ENCODE results near the gene FAM50A.

Gene FAM50A

GRCh38 chrX:154404625-154405192, 39.2 kb upstream of the FAM50A start:
- peak overlapping the region; percentile 49 for H3K27ac Mint-ChIP-seq
- H3K36me3 Mint-ChIP-seq = peaks cover 10% of the 10 kb centered on the region
- H3K4me1 Mint-ChIP-seq = peaks cover 26% of the 10 kb centered on the region
- no peaks in the 10 kb centered on the region for H3K27me3 Mint-ChIP-seq
- H3K4me3 Mint-ChIP-seq = no peak overlapping the region
- no peaks in the 10 kb centered on the region for H3K9me3 Mint-ChIP-seq
- no peak for ATAC-seq

GRCh38 chrX:154408659-154409221, 35.2 kb upstream of the FAM50A start:
- peaks cover 4% of the 10 kb centered on the region for H3K36me3 Mint-ChIP-seq
- no peak for ATAC-seq
- H3K4me3 Mint-ChIP-seq = peak overlapping the region; percentile 80
- H3K27ac Mint-ChIP-seq = peak overlapping the region; percentile 64
- H3K27me3 Mint-ChIP-seq = no peaks in the 10 kb centered on the region
- H3K4me1 Mint-ChIP-seq = peaks cover 27% of the 10 kb centered on the region
- no peaks in the 10 kb centered on the region for H3K9me3 Mint-ChIP-seq

DNA sequence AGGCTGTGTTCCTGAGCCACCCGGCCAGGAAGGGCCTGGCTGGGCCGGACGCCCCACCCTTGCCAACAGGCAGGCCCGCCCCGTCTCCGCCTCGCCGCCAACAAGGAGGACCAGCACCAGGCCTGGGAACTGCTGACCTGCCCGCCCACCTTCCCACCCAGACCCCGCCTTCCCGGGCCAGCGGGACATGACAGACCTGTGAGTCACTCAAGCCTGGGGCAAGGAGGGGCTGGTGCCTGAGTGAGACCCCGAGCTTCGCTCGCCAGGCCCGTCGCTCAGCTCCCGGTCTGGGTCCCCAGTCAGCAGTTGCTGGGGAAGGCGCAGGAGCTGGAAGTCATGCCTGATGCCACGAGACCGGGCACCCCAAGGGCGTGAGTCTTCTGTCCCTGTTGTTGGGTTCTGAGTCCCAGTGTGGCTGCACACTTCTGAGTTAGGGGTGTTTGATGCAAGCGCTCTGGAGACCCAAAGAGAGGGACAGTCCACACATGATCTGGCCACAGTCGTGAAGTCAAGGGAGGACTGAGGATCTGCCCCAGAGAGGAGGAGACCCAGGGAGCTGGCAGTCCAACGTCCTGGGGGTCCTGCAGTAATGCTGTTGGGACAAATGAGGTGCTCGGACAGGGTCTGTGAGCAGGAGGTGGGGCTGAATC, 34.6 kb upstream of the FAM50A start, which contains the start of gene DNASE1L1:
TSS of gene DNASE1L1 (minus strand) at position 33 of the 650 bp plus-strand sequence. CDS start 3,686 bp downstream, outside the sequence.
- H3K9me3 Mint-ChIP-seq = no peaks in the 10 kb centered on the region
- ATAC-seq = peak; percentile 71

GRCh38 chrX:154411981-154412340, 32.0 kb upstream of the FAM50A start:
- Mint-ChIP-seq H3K36me3 (peaks cover 16% of the 10 kb centered on the region), H3K27ac (peak overlapping the region; percentile 89), H3K4me1 (peaks cover 31% of the 10 kb centered on the region), H3K27me3 (no peaks in the 10 kb centered on the region), H3K9me3 (no peaks in the 10 kb centered on the region), H3K4me3 (peak overlapping the region; percentile 95)
- ATAC-seq = peak; percentile 84

More for the DNA sequence above, 34.6 kb upstream of the FAM50A start, which contains the start of gene DNASE1L1:
- Mint-ChIP-seq H3K27ac (peak within 1 kb of the TSS; percentile 64), H3K27me3 (no peaks in the 10 kb centered on the region), H3K4me3 (peak within 1 kb of the TSS; percentile 80), H3K36me3 (peaks cover 4% of the 10 kb centered on the region), H3K4me1 (peaks cover 27% of the 10 kb centered on the region)

DNA sequence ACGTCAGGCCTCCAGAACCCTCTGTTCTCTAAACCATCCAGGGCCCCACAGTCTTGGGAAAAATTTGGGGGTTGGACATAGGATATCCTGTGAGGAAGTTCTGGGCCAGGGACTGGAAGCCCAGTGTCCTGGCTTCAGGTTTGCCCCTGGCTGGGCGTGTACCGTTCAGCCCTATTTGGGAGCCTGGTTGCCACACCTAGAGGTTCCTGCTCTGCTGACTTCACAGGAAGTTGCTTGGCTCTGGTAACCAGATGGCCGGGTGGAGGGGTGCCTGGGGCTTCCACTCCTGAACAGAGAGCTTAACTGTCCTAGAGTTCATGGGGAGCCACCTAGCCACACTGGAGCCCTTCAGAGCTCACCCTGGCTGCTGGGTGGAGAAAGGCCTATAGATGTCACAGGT, 31.5 kb upstream of the FAM50A start:
- no peaks in the 10 kb centered on the region for H3K9me3 Mint-ChIP-seq
- no peaks in the 10 kb centered on the region for H3K27me3 Mint-ChIP-seq
- H3K36me3 Mint-ChIP-seq = peaks cover 16% of the 10 kb centered on the region
- peak overlapping the region; percentile 95 for H3K4me3 Mint-ChIP-seq
- ATAC-seq = peak; percentile 69
- peak overlapping the region; percentile 89 for H3K27ac Mint-ChIP-seq
- H3K4me1 Mint-ChIP-seq = peaks cover 31% of the 10 kb centered on the region

DNA sequence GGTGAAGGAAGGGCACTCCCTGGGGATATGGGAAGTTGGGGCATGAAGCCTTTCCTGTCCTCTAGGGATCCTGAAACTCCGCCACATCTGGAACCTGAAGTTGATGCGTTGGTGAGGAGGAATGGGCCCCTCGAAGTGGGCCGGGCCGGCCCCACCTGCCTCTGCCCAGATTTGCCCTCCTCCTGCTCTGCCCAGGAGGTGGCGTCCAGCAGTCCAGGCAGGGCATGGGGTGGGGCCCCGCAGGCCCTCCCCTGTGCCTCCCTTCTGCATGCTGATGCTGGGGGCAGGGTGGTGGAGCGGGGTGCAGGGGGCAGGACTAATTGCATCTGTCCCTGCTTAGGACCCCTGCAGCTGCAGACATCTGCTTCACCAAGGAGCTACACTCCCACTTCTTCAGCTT, 30.8 kb upstream of the FAM50A start:
- peak overlapping the region; percentile 89 for H3K27ac Mint-ChIP-seq
- H3K4me3 Mint-ChIP-seq = no peak overlapping the region
- H3K27me3 Mint-ChIP-seq = no peaks in the 10 kb centered on the region
- peaks cover 16% of the 10 kb centered on the region for H3K36me3 Mint-ChIP-seq
- no peak for ATAC-seq
- H3K4me1 Mint-ChIP-seq = peaks cover 31% of the 10 kb centered on the region
- no peaks in the 10 kb centered on the region for H3K9me3 Mint-ChIP-seq

GRCh38 chrX:154417157-154417556, 26.8 kb upstream of the FAM50A start:
- ATAC-seq = no peak
- peaks cover 30% of the 10 kb centered on the region for H3K4me1 Mint-ChIP-seq
- H3K4me3 Mint-ChIP-seq = no peak overlapping the region

DNA sequence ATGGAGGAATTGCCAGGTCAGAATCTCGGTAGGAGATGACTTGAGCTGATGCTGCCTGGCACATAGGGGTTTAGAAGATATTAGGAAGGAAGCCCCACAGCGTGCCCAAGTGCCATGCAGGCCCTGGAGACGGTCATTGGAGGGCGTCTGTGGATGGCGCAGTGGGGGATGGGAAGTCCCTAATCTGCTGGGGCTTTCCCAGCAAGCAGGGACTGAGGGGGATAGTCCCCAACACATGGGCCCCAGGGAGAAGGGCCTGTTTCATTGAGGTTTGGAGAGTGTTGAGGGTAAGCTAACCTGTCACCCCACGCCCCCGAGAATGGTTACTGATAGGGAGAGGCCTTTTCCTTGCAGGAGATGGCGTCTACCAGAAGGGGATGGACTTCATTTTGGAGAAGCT, 24.8 kb upstream of the FAM50A start:
- Mint-ChIP-seq H3K4me3 (peak overlapping the region; percentile 10), H3K27ac (peak overlapping the region; percentile 60), H3K27me3 (no peaks in the 10 kb centered on the region), H3K9me3 (no peaks in the 10 kb centered on the region), H3K36me3 (peaks cover 11% of the 10 kb centered on the region), H3K4me1 (peaks cover 21% of the 10 kb centered on the region)
- ATAC-seq = peak; percentile 67

More at GRCh38 chrX:154417157-154417556, 26.8 kb upstream of the FAM50A start:
- Mint-ChIP-seq H3K27me3 (no peaks in the 10 kb centered on the region), H3K27ac (no peak overlapping the region), H3K9me3 (no peaks in the 10 kb centered on the region), H3K36me3 (peaks cover 16% of the 10 kb centered on the region)

GRCh38 chrX:154419688-154420401, 24.1 kb upstream of the FAM50A start:
- no peak for ATAC-seq
- no peaks in the 10 kb centered on the region for H3K27me3 Mint-ChIP-seq
- H3K27ac Mint-ChIP-seq = peak overlapping the region; percentile 60
- H3K36me3 Mint-ChIP-seq = peaks cover 11% of the 10 kb centered on the region
- no peaks in the 10 kb centered on the region for H3K9me3 Mint-ChIP-seq
- H3K4me3 Mint-ChIP-seq = no peak overlapping the region
- H3K4me1 Mint-ChIP-seq = peaks cover 21% of the 10 kb centered on the region

DNA sequence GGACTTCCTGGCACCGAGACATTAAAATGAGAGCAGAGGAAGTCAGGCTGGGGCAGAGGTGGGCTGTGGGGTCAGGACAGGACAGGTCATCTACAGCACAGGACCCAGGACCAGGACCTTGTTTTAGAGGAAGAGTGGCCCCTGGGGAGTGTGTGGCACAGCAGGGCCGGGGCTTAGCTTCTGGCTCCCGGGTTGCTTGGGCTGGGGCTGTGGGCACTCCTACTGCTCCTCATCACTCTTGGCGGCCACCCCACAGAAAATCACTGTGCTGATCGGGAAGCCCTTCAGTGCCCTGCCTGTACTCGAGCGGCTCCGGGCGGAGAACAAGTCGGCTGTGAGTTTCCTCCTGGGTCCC, 23.6 kb upstream of the FAM50A start:
- Mint-ChIP-seq H3K4me3 (no peak overlapping the region), H3K27me3 (no peaks in the 10 kb centered on the region), H3K9me3 (no peaks in the 10 kb centered on the region), H3K27ac (no peak overlapping the region), H3K4me1 (peaks cover 21% of the 10 kb centered on the region), H3K36me3 (peaks cover 7% of the 10 kb centered on the region)
- ATAC-seq = no peak

GRCh38 chrX:154426916-154427770, 16.8 kb upstream of the FAM50A start:
- no peaks in the 10 kb centered on the region for H3K9me3 Mint-ChIP-seq
- no peaks in the 10 kb centered on the region for H3K27me3 Mint-ChIP-seq
- H3K27ac Mint-ChIP-seq = no peak overlapping the region
- H3K36me3 Mint-ChIP-seq = peaks cover 5% of the 10 kb centered on the region
- peaks cover 21% of the 10 kb centered on the region for H3K4me1 Mint-ChIP-seq
- no peak for ATAC-seq
- H3K4me3 Mint-ChIP-seq = no peak overlapping the region

DNA sequence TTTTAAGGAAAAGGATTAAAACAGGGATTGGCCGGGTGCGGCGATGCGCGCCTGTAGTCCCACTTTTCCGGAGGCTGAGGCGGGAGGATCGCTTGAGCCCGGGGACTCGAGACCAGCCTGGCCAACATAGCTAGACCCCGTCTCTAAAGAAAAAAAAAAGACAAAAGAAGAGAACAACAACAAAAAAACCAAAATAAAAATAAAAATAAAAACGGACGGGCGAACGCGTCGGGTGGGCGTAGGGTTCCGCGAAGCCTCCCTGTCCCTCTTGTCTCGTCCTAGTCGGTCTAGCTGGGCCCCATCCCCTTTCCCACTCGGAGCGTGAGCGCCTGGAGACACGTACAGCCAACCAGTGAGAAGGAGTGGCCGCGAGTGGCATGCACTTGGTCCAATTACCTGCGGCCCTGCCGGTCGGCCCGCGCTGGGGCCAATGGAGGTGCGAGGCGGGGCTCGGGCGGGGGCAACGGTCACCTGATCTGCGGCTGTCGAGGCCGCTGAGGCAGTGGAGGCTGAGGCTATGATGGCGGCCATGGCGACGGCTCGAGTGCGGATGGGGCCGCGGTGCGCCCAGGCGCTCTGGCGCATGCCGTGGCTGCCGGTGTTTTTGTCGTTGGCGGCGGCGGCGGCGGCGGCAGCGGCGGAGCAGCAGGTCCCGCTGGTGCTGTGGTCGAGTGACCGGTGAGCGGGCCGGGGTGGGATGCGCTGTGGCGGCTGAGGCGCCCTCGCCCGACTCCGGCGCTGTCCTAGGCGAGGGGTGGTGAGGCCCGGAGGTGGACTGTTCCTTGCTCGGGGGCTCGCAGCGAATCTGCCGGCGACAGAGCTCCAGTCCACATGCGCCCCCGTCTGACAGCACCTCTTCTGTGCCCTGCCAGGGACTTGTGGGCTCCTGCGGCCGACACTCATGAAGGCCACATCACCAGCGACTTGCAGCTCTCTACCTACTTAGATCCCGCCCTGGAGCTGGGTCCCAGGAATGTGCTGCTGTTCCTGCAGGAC, 15.5 kb upstream of the FAM50A start, which contains the start of gene ATP6AP1:
TSS of gene ATP6AP1 (plus strand) at position 502 of the 996 bp plus-strand sequence. CDS start at position 518, 16 bp downstream.
- no peaks in the 10 kb centered on the region for H3K27me3 Mint-ChIP-seq
- H3K36me3 Mint-ChIP-seq = peaks cover 5% of the 10 kb centered on the region
- peaks cover 21% of the 10 kb centered on the region for H3K4me1 Mint-ChIP-seq
- peak within 1 kb of the TSS; percentile 86 for H3K4me3 Mint-ChIP-seq
- peak; percentile 98 for ATAC-seq
- H3K9me3 Mint-ChIP-seq = no peaks in the 10 kb centered on the region
- H3K27ac Mint-ChIP-seq = peak within 1 kb of the TSS; percentile 84

DNA sequence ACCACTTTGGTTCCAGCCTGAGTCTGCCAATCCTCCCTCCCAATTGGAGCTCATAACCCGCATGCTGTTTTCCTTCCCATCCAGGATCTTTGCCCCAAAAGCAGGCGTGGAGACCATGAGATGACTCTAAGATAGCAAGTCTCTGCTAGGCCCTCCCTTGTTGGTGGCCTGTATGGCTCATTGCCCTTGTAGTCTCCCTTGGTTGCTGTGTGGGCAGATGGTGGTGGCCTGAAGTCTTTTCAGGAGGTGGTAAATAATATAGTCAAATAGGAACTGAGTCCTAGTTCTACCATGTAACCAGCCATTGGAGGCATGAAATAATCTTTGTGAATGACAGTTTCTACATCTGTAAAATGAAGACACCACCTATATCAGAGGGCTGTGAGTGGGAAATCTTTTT, 14.2 kb upstream of the FAM50A start:
- Mint-ChIP-seq H3K4me1 (peaks cover 21% of the 10 kb centered on the region), H3K4me3 (peak overlapping the region; percentile 86), H3K9me3 (no peaks in the 10 kb centered on the region), H3K36me3 (peaks cover 11% of the 10 kb centered on the region), H3K27me3 (no peaks in the 10 kb centered on the region), H3K27ac (peak overlapping the region; percentile 84)
- peak; percentile 57 for ATAC-seq

DNA sequence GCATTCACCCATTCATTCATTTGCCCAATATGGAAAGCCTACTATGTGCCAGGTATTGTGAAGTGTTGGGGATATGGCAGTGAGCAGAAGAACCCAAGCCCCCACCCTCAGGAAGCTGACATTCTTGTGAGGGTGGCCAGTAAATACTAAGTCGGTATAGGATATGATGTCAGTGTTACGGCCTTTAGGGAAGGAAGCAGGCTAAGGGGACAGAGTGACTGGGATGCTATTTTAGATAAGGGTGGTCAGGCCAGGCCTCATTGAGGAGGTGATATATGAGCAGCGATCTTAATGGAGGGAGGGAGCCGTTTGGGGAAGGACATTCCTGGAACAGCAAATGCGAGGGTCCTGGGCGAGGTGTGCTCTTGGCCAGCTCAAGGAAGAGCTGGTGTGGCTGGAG, 13.5 kb upstream of the FAM50A start:
- Mint-ChIP-seq H3K4me3 (peak overlapping the region; percentile 13), H3K9me3 (no peaks in the 10 kb centered on the region), H3K4me1 (peaks cover 21% of the 10 kb centered on the region), H3K27ac (peak overlapping the region; percentile 84), H3K27me3 (no peaks in the 10 kb centered on the region), H3K36me3 (peaks cover 15% of the 10 kb centered on the region)
- no peak for ATAC-seq
